ENCODE data around the gene MCU.

Gene MCU

DNA sequence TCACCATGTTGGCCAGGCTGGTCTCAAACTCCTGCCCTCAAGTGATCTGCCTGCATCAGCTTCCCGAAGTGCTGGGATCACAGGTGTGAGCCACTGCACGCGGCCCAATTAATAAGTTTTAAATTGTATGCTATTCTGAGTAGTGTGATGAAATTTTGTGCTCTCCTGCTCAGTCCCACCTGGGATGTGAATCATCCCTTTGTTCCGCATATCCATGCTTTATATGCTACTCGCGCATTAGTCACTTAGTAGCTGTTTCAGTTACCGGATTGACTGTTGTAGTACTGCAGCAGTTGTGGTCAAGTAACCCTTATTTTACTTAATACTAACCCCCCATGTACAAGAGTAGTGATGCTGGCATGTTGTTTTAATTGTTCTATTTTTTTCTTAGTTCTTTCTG is 154.3 kb downstream of the MCU start:
- DNase-seq (ENCODE audit: low spot score) = no peak

DNA sequence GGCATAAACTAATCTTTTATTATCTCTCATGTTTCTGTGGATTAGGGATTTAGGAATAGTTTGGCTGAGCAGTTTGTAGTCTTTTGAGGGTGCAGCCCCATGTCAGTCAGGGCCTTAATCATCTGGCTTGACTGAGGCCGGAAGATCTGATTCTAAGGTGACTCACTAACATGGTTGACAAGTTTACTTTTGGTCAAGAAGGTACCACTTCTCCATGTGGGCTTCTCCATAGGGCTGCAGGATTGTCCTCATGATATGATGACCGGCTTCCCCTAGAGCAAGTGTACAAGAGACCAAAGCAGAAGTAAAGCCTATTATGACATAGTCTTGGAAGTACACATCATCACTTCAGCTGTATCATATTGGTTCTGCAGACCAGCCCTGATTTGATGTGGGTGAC is 155.7 kb downstream of the MCU start:
- DNase-seq (ENCODE audit: low spot score) = no peak

DNA sequence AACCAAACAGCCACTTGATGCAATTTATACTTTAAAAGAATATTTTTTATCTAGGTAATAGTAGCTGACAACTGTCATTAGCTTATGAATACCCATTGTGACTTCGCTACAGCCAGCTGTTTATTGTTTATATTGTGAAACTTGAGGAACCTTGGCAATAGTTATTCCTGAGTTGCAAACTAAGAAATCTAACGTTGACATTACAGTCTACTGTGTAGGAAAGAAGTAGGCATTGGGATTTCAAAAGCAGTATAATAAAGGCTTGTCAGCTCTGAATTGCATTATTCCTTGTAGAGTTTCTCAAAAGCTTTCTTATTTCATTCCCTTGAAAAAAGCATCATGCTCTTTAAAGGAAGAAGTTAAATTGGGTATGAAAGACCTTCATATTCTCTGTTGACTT is 158.9 kb downstream of the MCU start:
- DNase-seq (ENCODE audit: low spot score) = no peak

DNA sequence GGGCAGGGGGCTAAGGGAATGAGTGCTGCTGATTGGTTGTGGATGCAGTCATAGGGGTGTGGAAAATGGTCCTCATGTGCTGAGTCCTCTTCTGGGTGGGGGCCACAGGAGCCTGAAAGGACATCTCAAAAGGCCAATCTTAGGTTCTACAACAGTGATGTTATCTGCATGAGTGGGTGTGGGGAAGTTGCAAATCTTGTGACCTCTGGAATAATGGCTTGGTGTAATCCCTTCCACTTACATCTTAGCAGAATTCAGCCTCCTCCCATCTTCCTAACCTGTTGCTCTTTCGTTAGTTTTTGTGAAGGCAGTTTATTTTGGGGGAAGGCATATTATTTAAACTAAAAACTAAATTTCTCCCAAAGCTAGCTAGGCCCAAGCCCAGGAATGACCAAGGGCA is 159.6 kb downstream of the MCU start:
- DNase-seq (ENCODE audit: low spot score) = no peak

DNA sequence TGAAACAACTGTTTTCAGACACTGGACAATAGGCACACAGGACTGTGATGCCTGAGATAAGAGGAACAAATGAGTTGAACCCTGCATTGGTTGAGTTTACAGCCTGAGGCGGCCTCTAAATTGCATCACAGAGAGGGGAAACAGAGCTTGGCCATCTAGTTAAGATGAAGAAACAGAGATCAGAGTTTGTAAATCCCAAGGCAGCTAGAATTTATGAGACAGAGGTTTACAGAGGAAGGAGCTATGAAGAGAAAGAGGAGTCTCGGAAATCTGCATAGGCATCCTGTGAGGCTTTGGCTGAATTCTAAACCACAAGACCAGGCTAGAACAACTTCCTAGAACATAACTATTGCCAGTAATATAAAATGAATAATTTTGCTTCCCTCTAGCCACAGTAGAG is 160.6 kb downstream of the MCU start:
- no peak for DNase-seq (ENCODE audit: low spot score)

DNA sequence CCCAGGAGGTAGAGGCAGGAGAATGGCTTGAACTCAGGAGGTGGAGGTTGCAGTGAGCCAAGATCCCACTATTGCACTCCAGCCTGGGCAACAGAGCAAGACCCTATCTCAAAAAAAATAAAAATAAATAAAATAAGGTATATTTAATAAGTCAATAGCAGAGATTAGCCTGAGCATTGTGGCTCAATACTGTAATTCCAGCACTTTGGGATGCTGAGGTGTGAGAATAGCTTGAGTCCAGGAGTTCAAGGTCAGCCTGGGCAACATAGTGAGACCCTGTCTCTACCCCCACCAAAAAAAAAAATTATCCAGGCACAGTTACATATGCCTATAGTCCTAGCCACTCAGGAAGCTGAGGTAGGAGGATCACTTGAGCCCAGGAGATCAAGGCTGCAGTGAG is 163.2 kb downstream of the MCU start:
- DNase-seq (ENCODE audit: low spot score) = no peak

DNA sequence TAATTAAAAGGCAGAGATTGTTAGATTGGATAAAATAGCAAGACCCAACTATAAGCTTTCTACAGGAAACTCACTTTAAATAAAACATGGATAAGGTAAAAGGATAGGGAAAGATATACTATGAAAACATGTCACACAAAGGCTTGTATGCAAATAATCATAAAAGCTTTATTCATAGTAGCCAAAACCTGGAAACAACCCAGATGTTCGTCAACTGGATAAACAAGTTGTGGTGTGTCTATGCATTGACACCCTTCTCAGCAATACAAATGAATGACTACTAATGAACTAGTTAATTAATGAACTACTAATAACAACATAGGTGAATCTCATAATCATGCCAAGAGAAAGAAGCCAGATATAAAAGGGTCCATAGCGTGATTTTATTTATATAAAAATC is 163.8 kb downstream of the MCU start:
- no peak for DNase-seq (ENCODE audit: low spot score)

DNA sequence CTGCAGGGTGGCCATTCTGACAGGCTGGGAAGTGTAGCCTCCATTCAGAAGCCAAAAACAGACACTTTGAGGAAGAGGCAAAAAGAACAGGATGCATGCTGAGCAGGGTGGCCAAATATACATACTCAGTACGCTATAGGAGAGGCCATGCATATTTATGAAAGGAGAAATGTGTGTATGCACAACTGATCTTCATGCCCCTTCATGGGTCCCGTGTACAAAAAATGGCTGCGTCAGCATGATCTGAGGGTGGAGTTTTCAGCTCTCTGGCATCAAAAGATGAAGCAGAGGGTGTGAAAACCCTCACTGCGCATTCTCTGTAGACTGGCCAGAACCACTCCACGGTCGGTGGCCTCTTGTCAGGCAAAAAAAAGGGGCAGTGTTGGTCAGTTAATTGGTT is 166.1 kb downstream of the MCU start:
- no peak for DNase-seq (ENCODE audit: low spot score)

DNA sequence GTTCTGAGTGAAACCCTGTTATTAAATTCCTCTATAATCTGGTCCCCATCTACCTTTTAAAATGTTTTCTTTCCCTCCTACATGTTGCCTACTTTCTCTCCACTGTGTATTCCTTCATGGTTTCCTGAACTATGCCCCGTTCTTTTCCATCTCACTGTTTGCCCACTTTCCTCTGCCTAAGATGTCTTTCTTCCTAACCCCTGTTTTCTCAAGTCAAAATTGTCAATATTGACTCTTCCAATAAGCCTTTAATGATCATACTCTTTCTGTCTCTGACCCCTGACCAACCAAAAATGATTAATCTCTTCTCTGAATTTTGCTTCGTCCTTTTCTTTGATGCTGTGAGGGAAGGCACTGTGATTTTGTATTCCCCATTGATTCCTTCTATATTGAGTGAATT is 171.0 kb downstream of the MCU start:
- no peak for DNase-seq (ENCODE audit: low spot score)

DNA sequence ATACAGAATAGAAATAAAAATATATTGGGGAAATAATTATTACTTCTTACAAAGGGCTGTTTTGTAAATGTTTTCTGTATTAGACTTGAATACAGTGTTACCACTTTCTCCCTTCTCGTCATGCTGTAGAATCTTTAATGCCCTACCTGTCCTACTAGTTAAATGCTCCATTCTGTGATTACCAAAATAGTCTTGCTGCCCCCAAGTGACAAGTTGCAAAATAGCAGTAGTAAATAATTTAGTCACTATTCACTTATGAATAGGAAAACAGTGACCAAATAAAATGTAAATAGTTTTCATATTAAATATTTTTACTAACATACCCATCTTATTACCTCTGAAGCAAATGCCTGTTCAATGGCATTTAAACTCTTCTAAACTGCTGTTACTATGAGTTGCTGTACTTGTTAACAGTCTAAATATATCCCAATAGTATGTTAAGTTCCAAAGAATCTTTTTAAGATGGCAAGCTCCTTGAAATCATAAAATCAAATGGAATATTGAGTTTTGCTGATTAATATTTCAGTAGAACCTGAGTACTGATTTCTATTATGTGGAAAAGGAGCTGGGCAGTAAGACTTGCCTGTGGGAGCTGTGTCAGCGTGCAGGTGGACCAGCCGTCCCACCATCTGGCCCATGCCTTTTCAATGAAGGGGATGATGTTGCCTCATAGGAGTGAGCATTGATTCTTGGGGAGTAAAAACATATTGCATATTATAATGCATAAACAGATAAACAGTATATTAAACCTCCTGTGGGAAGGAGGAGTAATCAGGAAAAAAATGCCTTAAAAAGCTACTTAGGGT is 183.5 kb downstream of the MCU start:
- DNase-seq (ENCODE audit: low spot score) = peak; percentile 19

DNA sequence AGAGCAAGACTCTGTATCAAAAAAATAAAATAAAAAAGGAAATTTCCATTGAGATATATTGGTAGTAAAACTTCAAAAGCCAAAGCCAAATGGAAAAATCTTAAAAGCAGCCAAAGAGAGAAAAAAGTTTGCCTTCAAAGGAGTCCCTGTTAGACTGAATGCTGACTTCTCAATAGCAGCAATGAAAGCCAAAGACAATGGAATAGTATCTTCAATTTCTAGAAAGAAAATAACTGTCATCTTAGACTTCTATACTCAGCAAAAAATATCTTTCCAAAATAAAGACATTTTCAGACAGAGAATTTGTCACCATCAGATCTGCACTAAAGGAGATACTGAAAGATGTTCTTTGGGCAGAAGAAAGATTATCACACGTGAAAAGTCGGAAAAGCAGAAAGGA is 187.3 kb downstream of the MCU start:
- no peak for DNase-seq (ENCODE audit: low spot score)

DNA sequence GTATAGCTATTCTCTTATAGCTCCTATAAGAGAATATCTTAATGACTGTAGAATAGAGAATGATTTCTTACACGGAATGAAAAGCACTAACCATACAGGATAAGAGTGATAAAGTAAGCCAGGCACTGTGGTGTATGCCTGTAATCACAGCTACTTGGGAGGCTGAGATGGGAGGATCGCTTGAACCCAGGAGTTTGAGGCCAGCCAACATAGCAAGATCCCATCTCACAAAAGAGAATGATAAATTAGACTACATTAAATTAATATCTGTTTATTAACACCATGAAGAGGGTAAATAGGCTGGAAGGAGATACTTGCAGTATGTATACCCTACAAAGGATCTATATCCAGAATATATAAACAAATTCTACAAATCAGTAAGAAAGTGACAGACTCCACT is 189.3 kb downstream of the MCU start:
- DNase-seq (ENCODE audit: low spot score) = no peak

DNA sequence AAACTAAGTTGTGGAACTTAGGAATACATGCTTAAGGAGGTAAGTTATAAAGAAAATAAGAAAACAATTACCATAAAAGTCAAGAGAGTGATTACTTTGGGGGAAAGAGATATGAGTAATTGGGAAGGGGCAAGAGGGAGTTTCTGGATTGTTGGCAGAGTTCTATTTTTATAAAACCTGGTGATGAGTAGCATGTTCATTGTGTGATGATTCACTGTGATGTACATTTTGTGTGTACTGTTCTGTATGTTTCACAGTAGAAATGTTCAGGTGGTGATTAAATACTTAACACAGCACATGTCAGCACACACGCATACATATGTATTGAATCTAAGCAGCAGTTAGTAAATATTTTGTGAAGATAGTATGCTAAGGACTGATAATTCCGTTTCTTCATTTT is 191.9 kb downstream of the MCU start:
- no peak for DNase-seq (ENCODE audit: low spot score)

DNA sequence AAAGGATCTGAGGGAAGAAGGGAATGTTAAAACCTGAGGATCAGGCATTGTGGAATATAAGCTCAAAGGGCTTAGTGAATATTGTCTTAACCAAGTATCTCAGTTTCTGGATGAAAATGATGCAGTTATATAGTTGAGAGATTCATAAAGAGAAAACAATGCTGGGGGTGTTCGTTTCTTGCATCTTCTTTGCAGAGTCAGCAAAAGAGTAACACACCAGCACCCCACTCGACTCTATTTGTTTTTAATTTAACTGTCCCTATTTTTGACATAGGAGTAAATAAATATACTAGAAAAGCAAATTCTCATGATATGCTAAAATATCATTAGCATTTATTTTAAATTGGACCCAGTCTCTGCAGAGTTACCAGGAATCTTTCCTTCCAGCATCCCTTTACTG is 194.0 kb downstream of the MCU start:
- DNase-seq (ENCODE audit: low spot score) = no peak

DNA sequence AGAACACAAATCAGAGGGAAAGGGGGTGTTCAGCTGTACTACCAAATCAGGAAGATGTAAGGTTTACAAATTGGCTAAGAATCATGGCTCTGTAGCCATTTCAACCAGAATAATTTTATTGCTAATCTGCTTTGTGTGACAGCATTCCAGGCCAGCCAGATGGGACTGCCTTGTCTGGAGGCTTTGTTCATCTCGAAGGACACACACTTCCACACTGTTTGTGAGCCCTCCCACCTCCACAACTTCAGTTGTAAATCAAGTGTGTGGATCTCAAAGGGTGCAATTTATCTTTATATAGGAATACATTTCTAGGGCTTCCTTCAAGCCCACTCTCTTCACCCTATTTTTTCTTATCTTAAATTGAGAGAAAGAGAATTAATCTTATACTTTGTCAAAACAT is 194.7 kb downstream of the MCU start:
- no peak for DNase-seq (ENCODE audit: low spot score)

DNA sequence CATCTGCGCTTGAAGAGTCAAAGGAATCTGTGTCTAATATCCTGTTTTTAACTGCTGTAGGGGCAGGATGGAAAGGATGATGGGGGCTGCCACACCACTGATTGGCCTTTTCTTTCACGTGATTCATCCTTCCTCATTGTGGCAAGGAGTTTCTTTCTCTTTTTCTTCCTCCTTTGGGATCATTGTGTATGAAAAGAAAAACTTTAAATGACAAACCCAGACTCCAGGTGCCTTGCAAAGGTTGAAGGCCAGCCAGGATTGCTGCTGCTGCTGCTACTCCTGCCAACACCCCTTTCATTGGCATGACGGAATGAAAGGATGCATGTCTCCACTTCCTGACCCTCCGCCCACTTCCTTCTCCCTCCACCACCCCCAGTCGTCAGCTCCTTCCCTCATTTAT is 195.1 kb downstream of the MCU start:
- peak; percentile 5 for DNase-seq (ENCODE audit: low spot score)

DNA sequence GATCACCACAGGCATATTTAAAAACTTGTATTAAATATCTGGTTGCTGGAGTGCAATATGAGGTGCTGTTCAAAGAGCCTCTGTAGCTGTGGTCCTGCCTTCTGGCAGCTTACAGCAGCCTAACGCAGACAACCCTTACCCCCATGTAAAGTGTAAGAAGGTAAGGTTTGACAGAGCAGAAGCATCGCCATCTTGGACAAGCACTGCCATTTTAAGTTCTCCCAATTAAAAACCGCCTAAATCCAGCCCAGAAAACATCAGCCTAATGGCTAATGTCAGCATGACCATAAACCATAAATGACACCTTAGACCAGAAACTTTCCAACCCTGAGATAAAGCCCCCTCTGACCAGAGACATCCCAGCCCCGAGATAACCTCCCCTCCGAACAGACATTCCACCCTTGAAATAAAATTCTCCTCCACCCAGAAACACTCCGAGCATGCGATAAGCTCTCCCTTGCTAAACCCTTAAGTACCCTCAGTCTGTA is 196.3 kb downstream of the MCU start:
- no peak for DNase-seq (ENCODE audit: low spot score)

DNA sequence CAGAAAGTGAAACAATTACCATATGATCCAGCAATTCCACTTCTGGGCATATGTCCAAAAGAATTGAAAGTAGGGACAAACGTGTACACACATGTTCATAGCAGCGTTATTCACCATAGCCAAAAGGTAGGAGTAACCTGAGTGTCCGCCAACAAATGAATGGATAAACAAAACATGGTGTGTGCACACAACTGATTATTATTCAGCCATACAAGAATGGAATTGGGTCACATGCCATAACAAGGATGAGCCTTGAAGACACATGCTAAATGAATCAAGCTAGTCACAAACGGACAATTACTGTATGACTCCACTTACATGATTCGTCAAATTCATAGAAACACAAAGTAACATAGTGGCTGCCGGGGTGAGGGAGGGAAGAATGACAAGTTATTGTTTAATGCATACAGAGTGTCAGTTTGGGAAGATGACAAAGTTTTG is 197.5 kb downstream of the MCU start:
- DNase-seq (ENCODE audit: low spot score) = no peak

DNA sequence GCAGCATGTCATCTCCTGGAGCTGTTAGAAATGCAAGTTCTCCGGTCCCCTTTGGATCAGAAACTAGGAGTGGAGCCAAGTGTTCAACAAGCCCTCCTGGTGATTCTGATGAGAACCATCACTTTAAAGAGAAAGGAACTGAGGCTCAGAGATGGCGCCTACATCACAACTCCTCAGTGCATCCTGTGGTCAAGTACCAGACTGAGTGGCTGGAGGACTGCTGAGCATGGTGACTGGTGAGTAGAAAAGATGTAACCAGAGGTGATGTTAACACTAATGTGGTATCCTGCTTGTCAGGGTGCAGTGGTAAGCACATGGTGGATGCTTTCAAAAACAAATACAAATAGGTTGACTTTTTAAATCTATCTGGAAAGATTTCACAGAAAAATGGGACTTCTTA is 198.1 kb downstream of the MCU start:
- no peak for DNase-seq (ENCODE audit: low spot score)

DNA sequence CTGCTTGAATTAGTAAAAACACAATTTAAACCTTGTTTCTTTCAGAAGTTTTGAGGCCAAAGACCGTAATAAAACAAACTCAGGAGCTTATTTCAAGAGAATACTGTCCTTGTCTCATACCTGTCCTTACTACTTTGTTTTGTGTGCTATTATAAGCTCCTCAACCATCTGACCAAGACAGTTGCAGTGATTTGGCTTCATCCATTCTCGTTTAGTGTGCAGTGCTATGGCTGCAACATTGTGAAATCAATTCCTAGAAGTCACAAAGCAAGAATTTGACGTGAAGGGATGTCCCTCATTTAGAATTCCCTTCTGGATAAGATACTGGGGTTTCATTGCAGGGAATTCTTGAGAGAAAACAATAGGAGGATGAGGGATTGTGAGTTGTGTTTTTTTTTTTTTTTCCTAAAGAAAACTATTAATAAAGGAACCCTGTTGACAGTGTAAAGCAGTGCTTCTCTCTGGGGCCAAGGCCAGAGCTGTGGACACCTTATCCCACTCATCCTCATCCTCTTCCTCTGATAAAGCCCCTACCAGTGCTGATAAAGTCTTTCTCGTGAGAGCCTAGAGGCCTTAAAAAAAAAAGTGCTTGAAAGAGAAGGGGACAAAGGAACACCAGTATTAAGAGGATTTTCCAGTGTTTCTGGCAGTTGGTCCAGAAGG is 201.3 kb downstream of the MCU start, which contains the start of gene OIT3:
OIT3 (plus strand) TSS at position 604 of the 663 bp plus-strand sequence. CDS start 60 bp downstream, outside the sequence.
- DNase-seq (ENCODE audit: low spot score) = no peak

DNA sequence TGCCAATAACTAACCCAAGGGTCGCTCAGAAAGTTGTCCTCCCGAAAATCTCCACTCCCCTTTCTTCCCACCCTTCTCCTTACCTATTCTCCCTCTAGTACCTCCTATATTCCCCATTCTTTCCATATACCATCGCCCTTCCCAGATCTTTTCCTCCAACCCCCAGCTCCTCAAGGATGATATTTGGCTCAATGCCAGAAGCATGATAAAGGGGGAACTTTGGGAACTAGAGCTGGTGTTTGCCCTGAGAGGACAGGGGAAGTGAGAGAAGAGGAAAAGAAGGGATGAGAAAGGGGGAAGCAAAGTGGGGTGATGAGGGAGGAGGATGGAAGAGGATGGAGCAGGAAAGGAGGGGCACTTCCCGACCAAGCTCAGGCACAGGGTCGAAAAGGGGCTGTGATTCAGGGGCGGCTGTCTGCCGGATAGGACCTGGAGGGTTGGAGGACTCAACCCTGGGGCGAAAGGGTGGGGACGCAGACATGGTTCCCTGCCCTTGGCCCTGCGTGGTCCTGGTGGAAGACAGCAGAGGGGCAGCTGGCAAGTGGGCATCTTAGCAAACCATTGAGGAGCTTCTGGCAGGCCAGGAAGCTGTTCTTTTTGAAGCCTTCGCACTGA is 203.4 kb downstream of the MCU start:
- DNase-seq (ENCODE audit: low spot score) = no peak

DNA sequence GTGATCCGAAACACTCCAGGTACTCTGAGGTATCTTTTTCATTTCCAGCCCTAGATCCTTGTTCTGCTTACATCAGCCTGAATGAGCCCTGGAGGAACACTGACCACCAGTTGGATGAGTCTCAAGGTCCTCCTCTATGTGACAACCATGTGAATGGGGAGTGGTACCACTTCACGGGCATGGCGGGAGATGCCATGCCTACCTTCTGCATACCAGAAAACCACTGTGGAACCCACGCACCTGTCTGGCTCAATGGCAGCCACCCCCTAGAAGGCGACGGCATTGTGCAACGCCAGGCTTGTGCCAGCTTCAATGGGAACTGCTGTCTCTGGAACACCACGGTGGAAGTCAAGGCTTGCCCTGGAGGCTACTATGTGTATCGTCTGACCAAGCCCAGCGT is 206.7 kb downstream of the MCU start:
- DNase-seq (ENCODE audit: low spot score) = no peak

DNA sequence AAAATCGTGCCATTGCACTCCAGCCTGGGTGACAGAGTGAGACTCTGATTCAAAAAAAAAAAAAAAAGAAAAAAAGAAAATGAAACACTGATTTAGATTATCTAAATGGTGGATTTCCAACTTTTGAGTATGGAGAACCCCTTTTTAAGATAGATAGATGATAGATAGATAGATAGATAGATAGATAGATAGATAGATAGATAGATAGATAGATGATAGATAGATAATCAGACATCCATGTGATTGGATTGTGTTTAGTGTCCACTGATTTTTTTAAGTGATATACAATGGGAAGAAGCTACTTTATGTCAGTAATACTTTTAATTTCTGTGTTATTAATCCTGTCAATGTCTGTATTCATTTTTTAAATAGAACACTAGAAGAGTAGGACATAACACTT is 207.6 kb downstream of the MCU start:
- DNase-seq (ENCODE audit: low spot score) = no peak
